ENCODE measurements around the gene CCDC63. TPM values are rescaled to one million over a fixed set of nuclear protein-coding genes. Genes with fewer than 3 reads are reported as not detected.

Gene CCDC63
- polyA plus RNA-seq, 3 donors: 0.22 TPM; not detected in 2

DNA sequence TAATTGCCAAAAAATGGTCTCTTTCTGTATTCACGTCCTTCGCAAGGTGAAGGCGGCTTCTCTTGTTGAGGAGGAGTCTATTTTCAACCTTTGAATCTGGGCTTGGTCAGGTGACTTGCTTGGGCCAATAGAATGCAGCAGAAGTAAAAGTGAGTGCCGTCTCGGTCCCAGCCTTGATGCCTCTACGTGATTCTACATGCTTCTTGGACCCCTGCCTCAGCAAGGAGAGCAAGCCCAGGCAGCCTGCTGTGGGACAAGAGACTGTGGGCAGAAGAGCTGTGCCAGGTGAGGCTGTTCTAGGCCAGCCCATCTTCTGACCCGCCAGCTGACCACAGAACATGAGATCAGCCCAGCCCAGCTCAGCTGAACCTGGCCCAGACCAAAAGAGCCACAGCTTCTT, 39.1 kb upstream of the CCDC63 start:
- Histone ChIP-seq H3K4me1 (ENCODE audit: control insufficient read depth in 1 of 2, insufficient read depth in 2 of 2, low read length in 2 of 2) (peaks cover under 1 to 3% of the 10 kb centered on the region in 2 donors), H3K4me2 (replicated peaks; ENCODE audit: extremely low read depth, low read length, poor library complexity, severe bottlenecking) (no peak overlapping the region)

DNA sequence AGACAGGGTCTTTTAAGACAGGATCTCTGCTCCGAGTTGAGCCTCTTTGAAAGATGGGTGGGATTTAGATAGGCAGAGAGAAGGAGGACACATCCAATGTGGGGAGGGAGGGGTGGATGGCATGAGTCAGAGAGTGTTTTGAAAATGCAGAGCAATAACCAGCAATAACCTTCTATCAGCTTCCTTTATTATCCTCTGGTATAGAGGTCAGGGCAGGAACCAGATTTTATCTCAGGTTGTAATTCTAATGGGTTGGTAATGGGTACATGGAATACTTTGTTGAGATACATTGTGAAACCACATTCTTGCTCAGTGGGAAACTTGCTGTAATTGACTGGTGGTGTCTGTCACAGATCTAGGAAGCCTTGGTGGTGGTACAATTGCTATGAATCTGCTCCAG, 37.6 kb upstream of the CCDC63 start:
- Mint-ChIP-seq H3K27me3 (ENCODE audit: low read depth in 3 of 3) (peaks cover 0 to 12% (median 4%) of the 10 kb centered on the region in 3 donors), H3K4me3 (no peak overlapping the region), H3K36me3 (peaks cover 0 to 3% of the 10 kb centered on the region in 2 donors), H3K27ac (no peak overlapping the region), H3K4me1 (peaks cover 12% of the 10 kb centered on the region), H3K9me3 (peaks cover 4 to 21% (median 6%) of the 10 kb centered on the region in 7 donors)
- no peak for TF ChIP-seq CTCF (IDR thresholded peaks at IDR 0.05)
- Histone ChIP-seq H3K9ac (ENCODE audit: insufficient read depth, low read length, poor library complexity, severe bottlenecking) (no peak overlapping the region), H3K4me2 (replicated peaks; ENCODE audit: extremely low read depth, low read length, poor library complexity, severe bottlenecking) (no peak overlapping the region), H3K4me1 (ENCODE audit: control insufficient read depth in 1 of 2, insufficient read depth in 2 of 2, low read length in 2 of 2) (peaks cover 4 to 7% of the 10 kb centered on the region in 2 donors), H3K9me3 (replicated peaks in 1 of 2; ENCODE audit: control insufficient read depth in 1 of 2, insufficient read depth in 1 of 2, low read length in 2 of 2) (peaks cover 5 to 6% of the 10 kb centered on the region in 2 donors), H3K27me3 (ENCODE audit: control insufficient read depth in 2 of 2, insufficient read depth in 2 of 2, low read length in 2 of 2) (no peaks in the 10 kb centered on the region), H3K27ac (ENCODE audit: low read depth in 1 of 2, low read length in 2 of 2) (no peak overlapping the region), H2AFZ (ENCODE audit: insufficient read depth, low read depth, low read length, poor library complexity, severe bottlenecking) (no peak overlapping the region), H3K79me2 (ENCODE audit: insufficient read depth, low read length) (no peaks in the 10 kb centered on the region), H3K36me3 (replicated peaks in 1 of 2; ENCODE audit: control insufficient read depth in 1 of 2, insufficient read depth in 2 of 2, low read length in 2 of 2) (no peaks in the 10 kb centered on the region), H4K20me1 (ENCODE audit: insufficient read depth, low read length) (no peaks in the 10 kb centered on the region), H3K4me3 (replicated peaks in 1 of 3; ENCODE audit: low read depth in 2 of 3, low read length in 3 of 3) (no peak overlapping the region)
- no CpG with 5 or more reads among the region's 1 CpG for WGBS (ENCODE audit: insufficient coverage)
- intact Hi-C loops (cut with micrococcal nuclease): no loop called here
- DNase-seq: no peak

More for the DNA sequence above, 39.1 kb upstream of the CCDC63 start:
- H3K9me3 Mint-ChIP-seq: peaks cover 4 to 24% (median 10%) of the 10 kb centered on the region in 7 donors
- no peak for TF ChIP-seq CTCF (IDR thresholded peaks at IDR 0.05)
- Histone ChIP-seq H3K36me3 (replicated peaks in 1 of 2; ENCODE audit: control insufficient read depth in 1 of 2, insufficient read depth in 2 of 2, low read length in 2 of 2) (no peaks in the 10 kb centered on the region), H3K27ac (ENCODE audit: low read depth in 1 of 2, low read length in 2 of 2) (no peak overlapping the region), H2AFZ (ENCODE audit: insufficient read depth, low read depth, low read length, poor library complexity, severe bottlenecking) (no peak overlapping the region), H3K79me2 (ENCODE audit: insufficient read depth, low read length) (no peaks in the 10 kb centered on the region), H3K4me3 (replicated peaks in 1 of 3; ENCODE audit: low read depth in 2 of 3, low read length in 3 of 3) (no peak overlapping the region), H3K9me3 (replicated peaks in 1 of 2; ENCODE audit: control insufficient read depth in 1 of 2, insufficient read depth in 1 of 2, low read length in 2 of 2) (peaks cover 5 to 6% of the 10 kb centered on the region in 2 donors), H3K9ac (ENCODE audit: insufficient read depth, low read length, poor library complexity, severe bottlenecking) (no peak overlapping the region), H3K27me3 (ENCODE audit: control insufficient read depth in 2 of 2, insufficient read depth in 2 of 2, low read length in 2 of 2) (no peaks in the 10 kb centered on the region), H4K20me1 (ENCODE audit: insufficient read depth, low read length) (no peaks in the 10 kb centered on the region)
- intact Hi-C loops (cut with micrococcal nuclease): no loop called here
- H3K4me1 Mint-ChIP-seq: peaks cover 11% of the 10 kb centered on the region
- H3K36me3 Mint-ChIP-seq: peaks cover 0 to 3% of the 10 kb centered on the region in 2 donors
- no peak overlapping the region for H3K27ac Mint-ChIP-seq
- no peak overlapping the region for H3K4me3 Mint-ChIP-seq
- WGBS (ENCODE audit: insufficient coverage): 96% methylated on average over 4 of the region's 7 CpGs
- peaks cover 0 to 7% (median 2%) of the 10 kb centered on the region in 3 donors for H3K27me3 Mint-ChIP-seq (ENCODE audit: low read depth in 3 of 3)
- DNase-seq: no peak

Data from CD14-positive monocyte (primary cell).